Gastroesophageal sphincter (tissue), 4 donors: ENCODE results near the gene RRAS. TPM values are rescaled to one million over a fixed set of nuclear protein-coding genes. Genes with fewer than 3 reads are reported as not detected.

Experiments used
- ATAC-seq: fragments of 150-250 bp; one replicate; pipeline ENCODE4 v1.9.1; 2016; ENCODE audit warnings: mild to moderate bottlenecking, moderate library complexity
- H3K27ac ChIP-seq, 4 donors: fragments of 200-600 bp; sonication (generic) in 3 of 4; 1 replicate in 3 of 4; 2 replicates in 1 of 4; pipeline ENCODE4 v1.5.1; 2016 to 2019
- H3K27me3 ChIP-seq: fragments of 200-600 bp; sonication (generic); one replicate; pipeline ENCODE4 v1.5.1; 2019
- H3K36me3 ChIP-seq, 2 donors: fragments of 200-600 bp; sonication (generic); one replicate each; pipeline ENCODE4 v1.5.1; 2019; ENCODE audit warnings: control low read depth in 1 of 2
- H3K4me1 ChIP-seq, 3 donors: fragments of 200-600 bp; sonication (generic); 1 replicate in 2 of 3; 2 replicates in 1 of 3; pipeline ENCODE4 v1.5.1; 2016 to 2019; ENCODE audit warnings: control low read depth in 2 of 3
- H3K4me3 ChIP-seq, 2 donors: fragments of 200-600 bp; sonication (generic); one replicate each; pipeline ENCODE4 v1.5.1; 2019; ENCODE audit warnings: mild to moderate bottlenecking in 1 of 2, moderate library complexity in 1 of 2
- H3K9me3 ChIP-seq, 3 donors: fragments of 200-600 bp; sonication (generic); one replicate each; pipeline ENCODE4 v1.5.1; 2017 to 2019; ENCODE audit warnings: control low read depth in 2 of 3
- CTCF ChIP-seq, 4 experiments: fragments of 200-600 bp in 2 of 4; fragments of 450-650 bp in 2 of 4; sonication (generic) in 1 of 4; IDR thresholded peaks; one replicate each; pipeline ENCODE4 v1.5.1; 2017 to 2019; ENCODE audit warnings: antibody characterized with exemption in 4 of 4, mild to moderate bottlenecking in 2 of 4, moderate library complexity in 2 of 4
- EP300 ChIP-seq: sonication (generic); formaldehyde crosslinking; IDR thresholded peaks from one replicate; pipeline ENCODE4 v1.6.1; 2017; ENCODE audit warnings: antibody characterized with exemption, mild to moderate bottlenecking
- POLR2A ChIP-seq, 2 donors: fragments of 450-650 bp; IDR thresholded peaks; one replicate each; pipeline ENCODE4 v1.6.1; 2017; ENCODE audit warnings: antibody characterized with exemption in 2 of 2, mild to moderate bottlenecking in 2 of 2, moderate library complexity in 1 of 2
- POLR2AphosphoS5 ChIP-seq: sonication (generic); formaldehyde crosslinking; IDR thresholded peaks from one replicate; pipeline ENCODE4 v1.6.1; 2017; ENCODE audit warnings: antibody characterized with exemption
- WGBS, 2 donors: methylation state at CpG; one replicate each; pipeline ENCODE4 v1.1.5; 2018; ENCODE audit warnings: low coverage in 1 of 2; 5-methylcytosine and 5-hydroxymethylcytosine counted together
- total RNA-seq, 4 donors: library from RNA; depleted of rRNA; stranded (reverse); fragments of >200 nt; gene quantifications; one replicate each; pipeline ENCODE4 v1.1.0, GENCODE V29; 2016

RRAS gene
- total RNA-seq, 4 donors from 2014 or later, result 100 to 162 (median 136) TPM

GRCh38 chr19:49605605-49606004 lies 34.3 kb downstream of the RRAS start:
- WGBS, 2 donors, result 83% methylated on average over 1 of the region's 7 CpGs; no CpG with 5 or more reads in 1 of the 2 donors
- peaks cover 0 to 9% (median 0%) of the 10 kb centered on the region in 3 donors for H3K4me1 ChIP-seq
- H3K9me3 ChIP-seq, result no peaks in the 10 kb centered on the region
- no peak overlapping the region for H3K27ac ChIP-seq
- no peaks in the 10 kb centered on the region for H3K27me3 ChIP-seq
- no peak overlapping the region for H3K4me3 ChIP-seq
- no peak for ATAC-seq
- TF ChIP-seq CTCF (IDR thresholded peaks at IDR 0.05), result no peak
- H3K36me3 ChIP-seq, result peaks cover 0 to 100% of the 10 kb centered on the region in 2 donors

- no peak for TF ChIP-seq EP300
- TF ChIP-seq POLR2A (IDR thresholded peaks at IDR 0.05), result no peak
- Histone ChIP-seq H3K4me3 (no peak overlapping the region), H3K36me3 (peaks cover 0 to 100% of the 10 kb centered on the region in 2 donors), H3K27ac (no peak overlapping the region), H3K27me3 (no peaks in the 10 kb centered on the region), H3K4me1 (peaks cover 0 to 9% (median 0%) of the 10 kb centered on the region in 3 donors), H3K9me3 (no peaks in the 10 kb centered on the region)
- ATAC-seq, result no peak
- 100% methylated on average over 2 of the region's 2 CpGs; no CpG with 5 or more reads in 1 of the 2 donors for WGBS, 2 donors
Observed at GRCh38 chr19:49602806-49603205, 37.1 kb downstream of the RRAS start.

GRCh38 chr19:49601482-49602038 lies 38.4 kb downstream of the RRAS start:
- no peak overlapping the region for H3K27ac ChIP-seq
- peaks cover 0 to 9% (median 0%) of the 10 kb centered on the region in 3 donors for H3K4me1 ChIP-seq
- H3K9me3 ChIP-seq, result no peaks in the 10 kb centered on the region
- H3K4me3 ChIP-seq, result no peak overlapping the region
- no peak for ATAC-seq
- no peaks in the 10 kb centered on the region for H3K27me3 ChIP-seq
- 77 to 94% methylated on average over 3 to 5 of the region's 38 CpGs for WGBS, 2 donors
- H3K36me3 ChIP-seq, result peaks cover 0 to 100% of the 10 kb centered on the region in 2 donors
- TF ChIP-seq POLR2A (IDR thresholded peaks at IDR 0.05) (no peak), CTCF (IDR thresholded peaks at IDR 0.05) (no peak), POLR2AphosphoS5 (no peak), EP300 (no peak)

- no peak for ATAC-seq
- Histone ChIP-seq H3K27me3 (no peaks in the 10 kb centered on the region), H3K4me3 (no peak overlapping the region), H3K9me3 (no peaks in the 10 kb centered on the region), H3K4me1 (peaks cover 0 to 10% (median 0%) of the 10 kb centered on the region in 3 donors), H3K36me3 (peaks cover 0 to 100% of the 10 kb centered on the region in 2 donors), H3K27ac (no peak overlapping the region)
- WGBS, 2 donors, result 71% methylated on average over 1 of the region's 26 CpGs; no CpG with 5 or more reads in 1 of the 2 donors
- TF ChIP-seq POLR2AphosphoS5 (no peak), CTCF (IDR thresholded peaks at IDR 0.05) (no peak), POLR2A (IDR thresholded peaks at IDR 0.05) (no peak), EP300 (no peak)
Observed at GRCh38 chr19:49599378-49600295, 40.3 kb downstream of the RRAS start.

- H3K36me3 ChIP-seq, result peaks cover 0 to 87% of the 10 kb centered on the region in 2 donors
- no peaks in the 10 kb centered on the region for H3K27me3 ChIP-seq
- ATAC-seq, result no peak
- H3K9me3 ChIP-seq, result no peaks in the 10 kb centered on the region
- no peak overlapping the region for H3K4me3 ChIP-seq
- 100% methylated on average over 3 of the region's 29 CpGs; no CpG with 5 or more reads in 1 of the 2 donors for WGBS, 2 donors
- peaks cover 0 to 30% (median 8%) of the 10 kb centered on the region in 3 donors for H3K4me1 ChIP-seq
- TF ChIP-seq POLR2A (IDR thresholded peaks at IDR 0.05), result no peak
- TF ChIP-seq CTCF (IDR thresholded peaks at IDR 0.05), result no peak
- TF ChIP-seq EP300, result no peak
- no peak overlapping the region for H3K27ac ChIP-seq
Observed at GRCh38 chr19:49597703-49597974, 42.3 kb downstream of the RRAS start.
